ENCODE data around the gene SCAMP4. TPM values are rescaled to one million over a fixed set of nuclear protein-coding genes. Genes with fewer than 3 reads are reported as not detected.

Gene SCAMP4
- total RNA-seq, 1 experiment from 2014 or later, result 69.8 TPM

DNA sequence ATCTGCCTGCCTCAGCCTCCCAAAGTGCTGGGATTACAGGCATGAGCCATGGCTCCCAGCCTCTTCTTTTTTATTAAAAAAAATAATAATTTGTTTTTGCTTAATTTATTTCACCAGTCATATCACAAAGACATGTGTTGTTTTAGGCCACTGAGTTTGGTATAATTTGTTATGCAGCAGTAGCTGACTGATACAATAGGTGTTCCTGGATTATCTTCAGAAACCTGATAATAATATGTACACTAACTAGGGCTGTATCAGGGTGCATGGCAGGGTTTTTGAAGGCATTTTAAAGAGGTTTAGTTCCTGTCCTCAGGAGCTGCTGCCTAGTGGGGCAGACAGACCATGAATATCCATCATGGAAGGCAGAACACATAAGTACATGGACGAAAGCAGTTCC lies 26.2 kb downstream of the SCAMP4 start:
- Histone ChIP-seq H3K27me3 (ENCODE audit: insufficient read depth, low read depth) (no peaks in the 10 kb centered on the region), H3K9me3 (ENCODE audit: insufficient read depth, low read depth) (no peaks in the 10 kb centered on the region), H3K4me1 (replicated peaks; ENCODE audit: insufficient read depth) (peaks cover 9% of the 10 kb centered on the region), H3K4me2 (no peak overlapping the region), H3K79me2 (ENCODE audit: low read depth) (no peaks in the 10 kb centered on the region), H4K20me1 (ENCODE audit: insufficient read depth) (no peaks in the 10 kb centered on the region), H3K4me3 (no peak overlapping the region), H3K27ac (no peak overlapping the region), H3K36me3 (ENCODE audit: low read depth) (no peaks in the 10 kb centered on the region), H2AFZ (no peak overlapping the region), H3K9me2 (ENCODE audit: insufficient read depth) (no peaks in the 10 kb centered on the region), H3F3A (ENCODE audit: insufficient read depth, low read depth) (no peaks in the 10 kb centered on the region; the same call in 1 of the 2 replicates)
- BruUV-seq (replicated peaks), result no TSS peak
- DNase-seq, result no peak
- intact Hi-C loops (cut with micrococcal nuclease; ENCODE audit: unreplicated experiment), result no loop called here
- CTCF ChIA-PET, result no interaction called here
- POLR2A ChIA-PET (ENCODE audit: unreplicated experiment), result no interaction called here
- no peak for TF ChIP-seq EZH2 (IDR thresholded peaks at IDR 0.05; ENCODE audit: low read depth)
- TF ChIP-seq, protein P1, sequence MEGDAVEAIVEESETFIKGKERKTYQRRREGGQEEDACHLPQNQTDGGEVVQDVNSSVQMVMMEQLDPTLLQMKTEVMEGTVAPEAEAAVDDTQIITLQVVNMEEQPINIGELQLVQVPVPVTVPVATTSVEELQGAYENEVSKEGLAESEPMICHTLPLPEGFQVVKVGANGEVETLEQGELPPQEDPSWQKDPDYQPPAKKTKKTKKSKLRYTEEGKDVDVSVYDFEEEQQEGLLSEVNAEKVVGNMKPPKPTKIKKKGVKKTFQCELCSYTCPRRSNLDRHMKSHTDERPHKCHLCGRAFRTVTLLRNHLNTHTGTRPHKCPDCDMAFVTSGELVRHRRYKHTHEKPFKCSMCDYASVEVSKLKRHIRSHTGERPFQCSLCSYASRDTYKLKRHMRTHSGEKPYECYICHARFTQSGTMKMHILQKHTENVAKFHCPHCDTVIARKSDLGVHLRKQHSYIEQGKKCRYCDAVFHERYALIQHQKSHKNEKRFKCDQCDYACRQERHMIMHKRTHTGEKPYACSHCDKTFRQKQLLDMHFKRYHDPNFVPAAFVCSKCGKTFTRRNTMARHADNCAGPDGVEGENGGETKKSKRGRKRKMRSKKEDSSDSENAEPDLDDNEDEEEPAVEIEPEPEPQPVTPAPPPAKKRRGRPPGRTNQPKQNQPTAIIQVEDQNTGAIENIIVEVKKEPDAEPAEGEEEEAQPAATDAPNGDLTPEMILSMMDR (conservative IDR thresholded peaks at IDR 0.05), result no peak

DNA sequence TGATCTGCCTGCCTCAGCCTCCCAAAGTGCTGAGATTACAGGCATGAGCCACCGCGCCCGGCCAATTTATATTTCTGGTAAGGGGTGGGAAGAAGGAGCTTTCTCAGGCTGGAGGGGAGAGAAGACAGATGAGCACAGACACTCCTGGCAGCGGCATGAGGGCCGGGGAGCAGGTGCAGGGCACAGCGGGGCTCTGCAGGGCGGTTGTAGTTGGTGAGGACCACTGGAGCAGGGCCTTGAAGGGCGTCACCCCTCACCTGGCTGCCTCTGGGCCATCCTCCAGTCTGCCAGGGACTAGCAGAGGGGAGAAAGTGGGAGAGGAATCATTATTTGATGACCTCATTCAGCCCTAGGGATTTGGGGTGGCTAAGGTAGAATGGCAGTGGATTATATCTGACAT lies 27.2 kb downstream of the SCAMP4 start:
- Histone ChIP-seq H2AFZ (no peak overlapping the region), H4K20me1 (ENCODE audit: insufficient read depth) (no peaks in the 10 kb centered on the region), H3K4me3 (no peak overlapping the region), H3F3A (ENCODE audit: insufficient read depth, low read depth) (no peaks in the 10 kb centered on the region), H3K9me3 (ENCODE audit: insufficient read depth, low read depth) (no peaks in the 10 kb centered on the region), H3K4me2 (no peak overlapping the region), H3K36me3 (ENCODE audit: low read depth) (no peaks in the 10 kb centered on the region), H3K9me2 (ENCODE audit: insufficient read depth) (no peaks in the 10 kb centered on the region), H3K79me2 (ENCODE audit: low read depth) (no peaks in the 10 kb centered on the region), H3K27ac (no peak overlapping the region), H3K4me1 (replicated peaks; ENCODE audit: insufficient read depth) (peaks cover 9% of the 10 kb centered on the region), H3K27me3 (ENCODE audit: insufficient read depth, low read depth) (no peaks in the 10 kb centered on the region)
- no TSS peak for BruUV-seq (replicated peaks)
- intact Hi-C loops (cut with micrococcal nuclease; ENCODE audit: unreplicated experiment), result no loop called here
- CTCF ChIA-PET, result interaction anchor here (0.5 kb wide), 1 partner anchor 539 kb away, joined by 3 read pairs; no protein-coding TSS in a partner anchor
- TF ChIP-seq, protein P1 (conservative IDR thresholded peaks at IDR 0.05), result no peak
- no peak for TF ChIP-seq EZH2 (IDR thresholded peaks at IDR 0.05; ENCODE audit: low read depth)
- POLR2A ChIA-PET (ENCODE audit: unreplicated experiment), result no interaction called here
- DNase-seq, result no peak

DNA sequence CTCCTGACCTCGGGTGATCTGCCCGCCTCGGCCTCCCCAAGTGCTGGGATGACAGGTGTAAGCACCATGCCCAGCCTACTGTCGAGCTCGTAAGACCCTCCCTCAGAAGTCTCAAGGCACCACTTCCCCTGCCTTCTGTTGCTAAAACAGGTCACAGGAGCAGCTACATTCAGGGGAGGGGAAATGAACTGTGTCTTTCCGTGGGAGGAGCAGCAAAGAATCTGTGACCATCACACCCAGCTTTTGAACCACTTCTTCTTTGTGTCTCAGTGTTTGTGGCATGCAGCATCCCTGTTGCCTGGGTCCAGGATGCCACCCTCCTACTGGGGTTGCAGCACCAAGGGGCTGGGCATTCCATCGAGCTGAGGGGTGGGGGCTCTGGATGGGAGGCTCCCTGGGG lies 28.0 kb downstream of the SCAMP4 start:
- Histone ChIP-seq H3K4me2 (no peak overlapping the region), H3K9me2 (ENCODE audit: insufficient read depth) (no peaks in the 10 kb centered on the region), H3K4me1 (replicated peaks; ENCODE audit: insufficient read depth) (peaks cover 9% of the 10 kb centered on the region), H3F3A (ENCODE audit: insufficient read depth, low read depth) (no peaks in the 10 kb centered on the region), H3K79me2 (ENCODE audit: low read depth) (no peaks in the 10 kb centered on the region), H3K9me3 (ENCODE audit: insufficient read depth, low read depth) (no peaks in the 10 kb centered on the region), H2AFZ (no peak overlapping the region), H4K20me1 (ENCODE audit: insufficient read depth) (no peaks in the 10 kb centered on the region), H3K27me3 (ENCODE audit: insufficient read depth, low read depth) (no peaks in the 10 kb centered on the region), H3K4me3 (no peak overlapping the region), H3K36me3 (ENCODE audit: low read depth) (no peaks in the 10 kb centered on the region), H3K27ac (no peak overlapping the region)
- ChIA-PET CTCF (no interaction called here), POLR2A (ENCODE audit: unreplicated experiment) (no interaction called here)
- TF ChIP-seq, protein P1 (conservative IDR thresholded peaks at IDR 0.05), result no peak
- TF ChIP-seq EZH2 (IDR thresholded peaks at IDR 0.05; ENCODE audit: low read depth), result no peak
- DNase-seq, result no peak
- intact Hi-C loops (cut with micrococcal nuclease; ENCODE audit: unreplicated experiment), result no loop called here
- no TSS peak for BruUV-seq (replicated peaks)
